ENCODE results near the gene DNAL4. TPM values are rescaled to one million over a fixed set of nuclear protein-coding genes. Genes with fewer than 3 reads are reported as not detected.

The DNAL4 gene
- total RNA-seq, 1 experiment from 2014 or later: 8.3 TPM

GRCh38 chr22:38823076-38823475 lies 29.1 kb upstream of the DNAL4 start:
- DNase-seq: no peak
- no peak for TF ChIP-seq CTCF (conservative IDR thresholded peaks at IDR 0.05)
- no CpG with 5 or more reads among the region's 4 CpGs for WGBS (ENCODE audit: extremely low coverage, insufficient read length, low lambda C conversion rate)

More at GRCh38 chr22:38823076-38823475, 29.1 kb upstream of the DNAL4 start:
- H4K20me1 ChIP-seq (ENCODE audit: control insufficient read depth, insufficient read depth, insufficient read length): no peaks in the 10 kb centered on the region
- no peak overlapping the region for H3K56ac ChIP-seq (ENCODE audit: insufficient read length, low read depth, low read length)
- H4K91ac ChIP-seq (ENCODE audit: insufficient read length, low read depth, low read length): no peak overlapping the region
- H3K9ac ChIP-seq (ENCODE audit: extremely low read depth, insufficient read length, low read length): no peak overlapping the region
- no peak overlapping the region for H3K18ac ChIP-seq (ENCODE audit: insufficient read length, low read depth, low read length)
- H2AK5ac ChIP-seq (ENCODE audit: insufficient read length, low read length): no peak overlapping the region
- no peaks in the 10 kb centered on the region for H3K27me3 ChIP-seq (ENCODE audit: insufficient read depth, low read length)
- H4K8ac ChIP-seq (replicated peaks; ENCODE audit: insufficient read length, low read depth, low read length): no peak overlapping the region
- no peaks in the 10 kb centered on the region for H3K23me2 ChIP-seq (ENCODE audit: insufficient read length, low read depth, low read length, poor library complexity, severe bottlenecking)
- no peaks in the 10 kb centered on the region for H3K4me1 ChIP-seq (ENCODE audit: insufficient read depth, low read length)
- Mint-ChIP-seq H3K9me3 (no peaks in the 10 kb centered on the region), H3K27ac (no peak overlapping the region; a peak in 1 of 7 replicates), H3K4me1 (peaks cover 5 to 7% of the 10 kb centered on the region in 2 experiments; a peak in 3 of 4 replicates), H3K27me3 (ENCODE audit: low read depth) (peaks cover 23% of the 10 kb centered on the region), H3K36me3 (ENCODE audit: insufficient read depth in 1 of 3, low read depth in 3 of 3) (no peaks in the 10 kb centered on the region), H3K4me3 (no peak overlapping the region)
- no peak overlapping the region for H2AFZ ChIP-seq (ENCODE audit: low read length)
- no peak overlapping the region for H3K4ac ChIP-seq (ENCODE audit: low read depth, low read length)
- H3K79me2 ChIP-seq (ENCODE audit: insufficient read depth, low read length): no peaks in the 10 kb centered on the region
- no peak overlapping the region for H3K23ac ChIP-seq (ENCODE audit: insufficient read length, low read depth, low read length)
- no peak overlapping the region for H4K5ac ChIP-seq (ENCODE audit: insufficient read length, low read depth, low read length)
- H3K4me2 ChIP-seq (ENCODE audit: insufficient read depth, insufficient read length, low read length): no peak overlapping the region
- H2BK20ac ChIP-seq (ENCODE audit: low read depth, low read length, poor library complexity, severe bottlenecking): no peak overlapping the region
- H3T11ph ChIP-seq (ENCODE audit: low read length): no peak overlapping the region
- H3K9me3 ChIP-seq (ENCODE audit: control insufficient read depth, low read depth, low read length): no peaks in the 10 kb centered on the region
- no peak overlapping the region for H2BK12ac ChIP-seq (ENCODE audit: insufficient read length, low read depth, low read length)
- H2BK5ac ChIP-seq (ENCODE audit: insufficient read length, low read length): no peak overlapping the region
- H2BK120ac ChIP-seq (ENCODE audit: low read depth, low read length, poor library complexity, severe bottlenecking): no peak overlapping the region
- no peak overlapping the region for H2BK15ac ChIP-seq (ENCODE audit: low read depth, low read length)
- no peak overlapping the region for H3K14ac ChIP-seq (ENCODE audit: insufficient read depth, low read length)
- H3K27ac ChIP-seq (ENCODE audit: insufficient read length, low read depth, low read length): no peak overlapping the region
- H3K79me1 ChIP-seq (ENCODE audit: insufficient read depth, low read depth, low read length, poor library complexity, severe bottlenecking): no peaks in the 10 kb centered on the region
